Naive thymus-derived CD4-positive, alpha-beta T cell (primary cell): ENCODE measurements around the gene MLXIP. TPM values are rescaled to one million over a fixed set of nuclear protein-coding genes. Genes with fewer than 3 reads are reported as not detected.

Experiments used
- ATAC-seq: fragments of 150-1000 bp; cut with Tn5 transposase; 2 replicates; pipeline ENCODE4 v1.10.0; 2021; ENCODE audit warnings: mild to moderate bottlenecking, moderate library complexity
- CTCF ChIA-PET: fragments of 350-600 bp; sonication (Branson Sonifier 250); formaldehyde crosslinking; loops from one replicate; lab custom pipeline; 2021; ENCODE audit warnings: antibody characterized with exemption; lab: Charles Lee
- POLR2A ChIA-PET: fragments of 350-600 bp; sonication (Branson Sonifier 250); formaldehyde crosslinking; loops from one replicate; lab custom pipeline; 2021; ENCODE audit warnings: antibody characterized with exemption, inconsistent platforms; lab: Charles Lee
- DNase-seq, 9 donors: peaks; one replicate each; pipeline versions ENCODE4 v3.0.0 to v3.0.0-alpha.2; 2020 to 2022; ENCODE audit warnings: mixed read lengths in 1 of 9
- H3K27ac ChIP-seq: one replicate; pipeline ENCODE4 v1.7.0; 2013; ENCODE audit warnings: mild to moderate bottlenecking, low read depth, low read length, moderate library complexity
- H3K27me3 ChIP-seq, 2 donors: one replicate each; pipeline ENCODE4 v1.7.0; 2013; ENCODE audit warnings: low read length in 2 of 2, mild to moderate bottlenecking in 2 of 2, moderate library complexity in 2 of 2; ENCODE audit not compliant: control insufficient read depth in 2 of 2, insufficient read depth in 2 of 2
- H3K36me3 ChIP-seq, 3 experiments: 1 replicate in 2 of 3; 2 replicates in 1 of 3; pipeline ENCODE4 v1.7.0; 2013; ENCODE audit warnings: low read length in 3 of 3, mild to moderate bottlenecking in 3 of 3, moderate library complexity in 1 of 3; ENCODE audit not compliant: insufficient read depth in 3 of 3, control insufficient read depth in 2 of 3
- H3K4me1 ChIP-seq, 2 donors: one replicate each; pipeline ENCODE4 v1.7.0; 2013; ENCODE audit warnings: low read length in 2 of 2, mild to moderate bottlenecking in 2 of 2, moderate library complexity in 1 of 2; ENCODE audit not compliant: control insufficient read depth in 2 of 2, insufficient read depth in 2 of 2
- H3K4me3 ChIP-seq: 2 replicates; pipeline ENCODE4 v1.7.0; 2013; ENCODE audit warnings: mild to moderate bottlenecking, low read length
- H3K9me3 ChIP-seq, 3 experiments: 1 replicate in 2 of 3; 2 replicates in 1 of 3; pipeline ENCODE4 v1.7.0; 2013; ENCODE audit warnings: low read length in 3 of 3; ENCODE audit not compliant: control insufficient read depth in 2 of 3
- H3K27ac Mint-ChIP-seq, 9 donors: one replicate each; pipeline ENCODE4 v1.8.0; 2020 to 2022; ENCODE audit warnings: mixed read lengths in 9 of 9, mild to moderate bottlenecking in 8 of 9, moderate library complexity in 5 of 9, inconsistent platforms in 2 of 9
- H3K27me3 Mint-ChIP-seq, 5 donors: one replicate each; pipeline ENCODE4 v1.8.0; 2021 to 2022; ENCODE audit warnings: mixed read lengths in 5 of 5, mild to moderate bottlenecking in 1 of 5
- H3K36me3 Mint-ChIP-seq, 5 donors: one replicate each; pipeline ENCODE4 v1.8.0; 2020 to 2022; ENCODE audit warnings: mixed read lengths in 5 of 5, mild to moderate bottlenecking in 3 of 5, inconsistent platforms in 1 of 5
- H3K4me1 Mint-ChIP-seq, 7 donors: one replicate each; pipeline ENCODE4 v1.8.0; 2020 to 2022; ENCODE audit warnings: mixed read lengths in 7 of 7, mild to moderate bottlenecking in 3 of 7, inconsistent platforms in 1 of 7
- H3K4me3 Mint-ChIP-seq, 10 donors: one replicate each; pipeline ENCODE4 v1.8.0; 2020 to 2022; ENCODE audit warnings: mild to moderate bottlenecking in 10 of 10, mixed read lengths in 10 of 10, moderate library complexity in 6 of 10, inconsistent platforms in 2 of 10
- H3K9me3 Mint-ChIP-seq, 11 donors: one replicate each; pipeline ENCODE4 v1.8.0; 2020 to 2022; ENCODE audit warnings: mixed read lengths in 11 of 11, mild to moderate bottlenecking in 4 of 11, inconsistent platforms in 1 of 11, moderate library complexity in 1 of 11
- intact Hi-C, 2 donors: fragments of 100-400 bp; cut with micrococcal nuclease; formaldehyde crosslinking; loops; one replicate each; pipeline ENCODE4 v1.15.1; 2023
- polyA plus RNA-seq, 2 donors: library from polyadenylated mRNA; unstranded; fragments of 300-500 nt; fragmentation: Illumina TruSeq; gene quantifications; one replicate each; pipeline ENCODE4 v1.2.3, GENCODE V29; 2021
- total RNA-seq, 6 experiments: library from RNA in 5 of 6; stranded (reverse) in 5 of 6; gene quantifications; 1 replicate in 5 of 6; 2 replicates in 1 of 6; pipeline ENCODE4 v1.2.3 and lab custom pipeline; 2021 to 2026

Gene MLXIP
- total and polyA plus RNA-seq, 7 experiments from 2014 or later, result 17.4 to 123 (median 100) TPM

DNA sequence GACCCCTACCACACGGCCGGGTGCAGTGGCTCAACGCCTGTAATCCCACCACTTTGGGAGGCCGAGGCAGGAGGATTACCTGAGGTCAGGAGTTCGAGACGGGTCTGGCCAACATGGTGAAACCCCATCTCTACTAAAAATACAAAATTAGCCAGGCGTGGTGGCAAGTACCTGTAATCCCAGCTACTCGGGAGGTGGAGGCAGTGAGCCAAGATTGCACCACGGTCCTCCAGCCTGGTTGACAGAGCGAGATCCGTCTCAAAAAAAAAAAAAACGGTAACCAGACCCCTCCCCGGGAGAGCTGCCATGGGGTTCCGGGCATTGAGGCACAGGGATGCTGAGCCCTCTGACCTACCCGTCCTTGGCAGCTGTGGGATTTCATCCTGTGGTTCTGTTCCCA lies 35.1 kb upstream of the MLXIP start:
- Histone ChIP-seq H3K4me3 (no peak overlapping the region), H3K36me3 (no peaks in the 10 kb centered on the region), H3K4me1 (no peaks in the 10 kb centered on the region), H3K27ac (no peak overlapping the region), H3K9me3 (no peaks in the 10 kb centered on the region), H3K27me3 (no peaks in the 10 kb centered on the region)
- POLR2A ChIA-PET, result interaction anchor here (0.6 kb wide), 1 partner anchor 18 kb away, joined by 3 read pairs; no protein-coding TSS in a partner anchor
- Mint-ChIP-seq H3K4me1 (no peaks in the 10 kb centered on the region), H3K36me3 (peaks cover 0 to 3% (median 0%) of the 10 kb centered on the region in 5 donors), H3K9me3 (no peaks in the 10 kb centered on the region), H3K4me3 (no peak overlapping the region), H3K27me3 (no peaks in the 10 kb centered on the region), H3K27ac (no peak overlapping the region)
- intact Hi-C loops, result no loop called here
- CTCF ChIA-PET, result interaction anchor here (1.2 kb wide), 1 partner anchor 79 kb away, joined by 4 read pairs; no protein-coding TSS in a partner anchor
- ATAC-seq (no peak), DNase-seq (no peak)

- Histone ChIP-seq H3K4me1 (no peaks in the 10 kb centered on the region), H3K36me3 (no peaks in the 10 kb centered on the region), H3K4me3 (no peak overlapping the region), H3K9me3 (no peaks in the 10 kb centered on the region), H3K27ac (no peak overlapping the region), H3K27me3 (no peaks in the 10 kb centered on the region)
- ChIA-PET POLR2A (no interaction called here), CTCF (no interaction called here)
- no peak for DNase-seq
- Mint-ChIP-seq H3K4me3 (no peak overlapping the region), H3K9me3 (no peaks in the 10 kb centered on the region), H3K36me3 (peaks cover 0 to 3% (median 0%) of the 10 kb centered on the region in 5 donors), H3K27me3 (no peaks in the 10 kb centered on the region), H3K4me1 (no peaks in the 10 kb centered on the region), H3K27ac (no peak overlapping the region)
- no peak for ATAC-seq
- intact Hi-C loops, result no loop called here
These were observed 33.3 kb upstream of the MLXIP start for GRCh38 chr12:122045262-122045661.

- Mint-ChIP-seq H3K27ac (no peak overlapping the region), H3K36me3 (peaks cover 0 to 3% (median 0%) of the 10 kb centered on the region in 5 donors), H3K4me3 (no peak overlapping the region), H3K27me3 (no peaks in the 10 kb centered on the region), H3K4me1 (no peaks in the 10 kb centered on the region), H3K9me3 (no peaks in the 10 kb centered on the region)
- H3K27me3 ChIP-seq, result no peaks in the 10 kb centered on the region
- no peak for ATAC-seq
- no peaks in the 10 kb centered on the region for H3K9me3 ChIP-seq
- no peaks in the 10 kb centered on the region for H3K36me3 ChIP-seq
- H3K4me1 ChIP-seq, result no peaks in the 10 kb centered on the region
- DNase-seq, result no peak
- H3K4me3 ChIP-seq, result no peak overlapping the region
- no peak overlapping the region for H3K27ac ChIP-seq
- ChIA-PET CTCF (interaction anchor here (0.5 to 1.2 kb wide), 2 partner anchors 77 to 229 kb away, joined by 4 to 9 read pairs; no protein-coding TSS in a partner anchor), POLR2A (no interaction called here)
- intact Hi-C loops, result no loop called here
These were observed 32.4 kb upstream of the MLXIP start for GRCh38 chr12:122046145-122046544.

GRCh38 chr12:122048151-122048550 lies 30.4 kb upstream of the MLXIP start:
- DNase-seq, result no peak
- H3K27me3 ChIP-seq, result no peaks in the 10 kb centered on the region
- ATAC-seq, result no peak
- H3K4me3 ChIP-seq, result no peak overlapping the region
- Mint-ChIP-seq H3K4me3 (no peak overlapping the region), H3K9me3 (no peaks in the 10 kb centered on the region), H3K36me3 (no peaks in the 10 kb centered on the region), H3K27me3 (no peaks in the 10 kb centered on the region), H3K4me1 (no peaks in the 10 kb centered on the region), H3K27ac (no peak overlapping the region)
- H3K27ac ChIP-seq, result no peak overlapping the region
- intact Hi-C loops, result no loop called here
- CTCF ChIA-PET, result interaction anchor here (0.6 kb wide), 2 partner anchors 119 to 281 kb away, joined by 3 to 4 read pairs; no protein-coding TSS in a partner anchor
- no peaks in the 10 kb centered on the region for H3K4me1 ChIP-seq
- no peaks in the 10 kb centered on the region for H3K9me3 ChIP-seq
- POLR2A ChIA-PET, result interaction anchor here (0.6 kb wide), 1 partner anchor 20 kb away, joined by 3 read pairs; no protein-coding TSS in a partner anchor
- H3K36me3 ChIP-seq, result no peaks in the 10 kb centered on the region

DNA sequence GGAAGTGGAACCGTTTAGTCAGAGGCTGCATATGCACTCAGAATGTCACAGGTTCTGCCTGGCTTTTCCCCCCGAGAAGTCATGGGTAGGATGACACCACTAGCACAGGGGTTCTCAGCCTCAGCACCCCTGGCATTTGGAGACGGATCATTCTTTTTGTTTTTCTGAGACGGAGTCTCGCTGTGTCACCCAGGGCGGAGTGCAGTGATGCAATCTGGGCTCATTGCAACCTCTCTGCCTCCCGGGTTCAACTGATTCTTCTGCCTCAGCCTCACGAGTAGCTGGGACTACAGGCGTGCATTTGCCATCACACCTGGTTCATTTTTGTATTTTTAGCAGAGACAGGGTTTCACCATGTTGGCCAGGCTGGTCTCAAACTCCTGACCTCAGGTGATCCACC lies 28.7 kb upstream of the MLXIP start:
- no peak overlapping the region for H3K4me3 ChIP-seq
- no peak overlapping the region for H3K27ac ChIP-seq
- ChIA-PET POLR2A (interaction anchor here (1.5 kb wide), 1 partner anchor 74 kb away, joined by 3 read pairs; no protein-coding TSS in a partner anchor), CTCF (no interaction called here)
- H3K4me3 Mint-ChIP-seq, result no peak overlapping the region
- no peaks in the 10 kb centered on the region for H3K27me3 ChIP-seq
- H3K4me1 ChIP-seq, result no peaks in the 10 kb centered on the region
- no peak for DNase-seq
- no peak overlapping the region for H3K27ac Mint-ChIP-seq
- peaks cover 0 to 3% (median 0%) of the 10 kb centered on the region in 3 experiments for H3K36me3 ChIP-seq
- intact Hi-C loops, result no loop called here
- ATAC-seq, result no peak
- no peaks in the 10 kb centered on the region for H3K9me3 ChIP-seq
- peaks cover 0 to 7% (median 5%) of the 10 kb centered on the region in 7 donors for H3K4me1 Mint-ChIP-seq
- no peaks in the 10 kb centered on the region for H3K27me3 Mint-ChIP-seq
- no peaks in the 10 kb centered on the region for H3K9me3 Mint-ChIP-seq
- no peaks in the 10 kb centered on the region for H3K36me3 Mint-ChIP-seq

DNA sequence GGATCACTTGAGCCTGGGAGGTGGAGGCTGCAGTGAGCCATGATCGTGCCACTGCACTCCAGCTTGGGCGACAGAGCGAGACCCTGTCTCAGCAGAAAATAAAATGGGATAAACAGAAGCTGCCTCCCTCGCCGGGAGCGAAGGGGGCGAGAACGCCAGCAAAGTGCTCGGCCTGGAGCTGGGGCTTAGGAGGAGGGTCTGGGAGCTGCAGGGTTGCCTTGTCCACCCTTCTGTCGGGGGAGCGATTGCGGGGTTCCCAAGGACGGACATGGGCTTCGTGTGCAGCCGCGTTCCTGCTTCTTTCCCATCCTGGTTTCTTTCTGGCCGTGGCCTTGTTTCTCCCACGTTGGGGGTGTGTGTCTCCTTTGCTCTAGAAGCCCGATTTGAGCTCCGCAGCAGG lies 27.9 kb upstream of the MLXIP start:
- Mint-ChIP-seq H3K4me3 (no peak overlapping the region), H3K27ac (no peak overlapping the region), H3K27me3 (no peaks in the 10 kb centered on the region), H3K4me1 (peaks cover 0 to 7% (median 5%) of the 10 kb centered on the region in 7 donors), H3K36me3 (no peaks in the 10 kb centered on the region), H3K9me3 (no peaks in the 10 kb centered on the region)
- Histone ChIP-seq H3K27ac (no peak overlapping the region), H3K9me3 (no peaks in the 10 kb centered on the region), H3K27me3 (no peaks in the 10 kb centered on the region), H3K4me1 (no peaks in the 10 kb centered on the region), H3K4me3 (no peak overlapping the region), H3K36me3 (peaks cover 0 to 4% (median 3%) of the 10 kb centered on the region in 3 experiments)
- intact Hi-C loops, result no loop called here
- no peak for DNase-seq
- POLR2A ChIA-PET, result no interaction called here
- CTCF ChIA-PET, result interaction anchor here (1.1 to 1.6 kb wide), 2 partner anchors 73 to 216 kb away, joined by 4 to 5 read pairs; no protein-coding TSS in a partner anchor
- no peak for ATAC-seq
